Measurements from ENCODE around the gene THSD8. TPM values are rescaled to one million over a fixed set of nuclear protein-coding genes. Genes with fewer than 3 reads are reported as not detected.
A peak's percentile ranks its signal among the peaks of the same experiment; 100 is the strongest.

The THSD8 gene
- total RNA-seq, 1 experiment from 2014 or later: 14.5 TPM

DNA sequence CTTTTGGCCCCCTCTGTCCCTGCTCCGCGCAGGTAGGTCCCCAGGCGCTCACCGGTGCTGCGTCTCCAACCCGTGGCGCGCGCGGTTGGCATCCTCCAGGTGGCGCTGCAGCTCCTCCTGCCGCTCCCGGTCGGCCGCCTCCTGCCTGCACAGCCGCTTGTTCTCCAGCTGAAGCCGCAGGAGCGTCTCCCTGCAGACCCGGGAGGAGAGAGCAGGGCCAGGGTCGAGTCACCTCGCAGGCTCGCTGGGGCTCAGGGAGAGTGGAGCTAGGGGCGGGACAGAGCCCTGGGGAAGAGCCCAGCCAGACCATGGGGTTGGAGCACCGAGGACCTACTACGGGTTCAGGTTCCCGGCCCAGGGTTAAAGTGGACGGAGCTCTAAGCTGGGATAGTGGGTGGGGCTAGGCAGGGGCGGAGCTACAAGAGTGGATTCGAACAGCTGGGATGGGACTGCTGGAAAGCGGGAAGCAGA is 35.8 kb upstream of the THSD8 start:
- H3K4me3 Mint-ChIP-seq (ENCODE audit: unreplicated experiment): peak overlapping the region; percentile 69
- intact Hi-C loops (cut with micrococcal nuclease): loop anchor here (1.0 kb wide), 1 partner anchor 30 kb away; no protein-coding TSS in a partner anchor
- no peaks in the 10 kb centered on the region for H3K27me3 Mint-ChIP-seq (ENCODE audit: insufficient read depth, unreplicated experiment)
- peak; percentile 77 for DNase-seq (ENCODE audit: unreplicated experiment)
- no peaks in the 10 kb centered on the region for H3K9me3 Mint-ChIP-seq (ENCODE audit: unreplicated experiment)
- ChIA-PET CTCF (interaction anchor here (0.6 to 13.2 kb wide), 15 partner anchors 9 to 1390 kb away, joined by 3 to 307 read pairs (median 4); partner anchors contain the start of genes HOOK2, JUNB, PRDX2 and THSD8), POLR2A (interaction anchor here (0.6 to 2.9 kb wide), 16 partner anchors 8 to 164 kb away, joined by 3 to 17 read pairs (median 4); partner anchors contain the start of genes GCDH, GET3, JUNB and PRDX2)
- H3K4me1 Mint-ChIP-seq (ENCODE audit: insufficient read depth, unreplicated experiment): peaks cover 5% of the 10 kb centered on the region
- TF ChIP-seq, protein P1, sequence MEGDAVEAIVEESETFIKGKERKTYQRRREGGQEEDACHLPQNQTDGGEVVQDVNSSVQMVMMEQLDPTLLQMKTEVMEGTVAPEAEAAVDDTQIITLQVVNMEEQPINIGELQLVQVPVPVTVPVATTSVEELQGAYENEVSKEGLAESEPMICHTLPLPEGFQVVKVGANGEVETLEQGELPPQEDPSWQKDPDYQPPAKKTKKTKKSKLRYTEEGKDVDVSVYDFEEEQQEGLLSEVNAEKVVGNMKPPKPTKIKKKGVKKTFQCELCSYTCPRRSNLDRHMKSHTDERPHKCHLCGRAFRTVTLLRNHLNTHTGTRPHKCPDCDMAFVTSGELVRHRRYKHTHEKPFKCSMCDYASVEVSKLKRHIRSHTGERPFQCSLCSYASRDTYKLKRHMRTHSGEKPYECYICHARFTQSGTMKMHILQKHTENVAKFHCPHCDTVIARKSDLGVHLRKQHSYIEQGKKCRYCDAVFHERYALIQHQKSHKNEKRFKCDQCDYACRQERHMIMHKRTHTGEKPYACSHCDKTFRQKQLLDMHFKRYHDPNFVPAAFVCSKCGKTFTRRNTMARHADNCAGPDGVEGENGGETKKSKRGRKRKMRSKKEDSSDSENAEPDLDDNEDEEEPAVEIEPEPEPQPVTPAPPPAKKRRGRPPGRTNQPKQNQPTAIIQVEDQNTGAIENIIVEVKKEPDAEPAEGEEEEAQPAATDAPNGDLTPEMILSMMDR (IDR thresholded peaks at IDR 0.05; ENCODE audit: unreplicated experiment): peak; percentile 67
- H3K27ac Mint-ChIP-seq (ENCODE audit: low read depth, unreplicated experiment): no peak overlapping the region
- peaks cover 20% of the 10 kb centered on the region for H3K36me3 Mint-ChIP-seq (ENCODE audit: insufficient read depth, unreplicated experiment)
- BruUV-seq (replicated peaks): no TSS peak

DNA sequence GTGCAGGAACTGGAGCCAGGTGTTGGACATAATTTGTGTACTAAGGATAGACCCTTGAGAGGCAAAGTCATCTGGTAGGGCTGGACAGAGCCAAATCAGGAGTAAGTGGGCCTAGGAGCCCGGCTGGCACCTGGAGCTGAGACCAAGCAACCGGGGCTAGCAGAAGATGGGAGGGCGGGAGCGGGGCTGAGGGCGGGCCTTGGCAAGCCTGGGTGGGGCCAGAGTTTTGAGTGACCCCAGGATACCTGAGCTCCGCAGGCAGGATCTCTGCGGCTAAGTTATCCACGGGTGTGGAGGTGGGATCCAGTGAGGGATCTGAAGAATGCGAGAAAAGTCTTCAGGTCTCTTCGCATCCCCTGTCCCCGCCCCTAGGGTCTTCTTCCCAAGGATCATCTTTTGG is 34.7 kb upstream of the THSD8 start:
- H3K4me3 Mint-ChIP-seq (ENCODE audit: unreplicated experiment): no peak overlapping the region
- peaks cover 20% of the 10 kb centered on the region for H3K36me3 Mint-ChIP-seq (ENCODE audit: insufficient read depth, unreplicated experiment)
- DNase-seq (ENCODE audit: unreplicated experiment): no peak
- TF ChIP-seq, protein P1 (IDR thresholded peaks at IDR 0.05; ENCODE audit: unreplicated experiment): no peak
- no TSS peak for BruUV-seq (replicated peaks)
- H3K4me1 Mint-ChIP-seq (ENCODE audit: insufficient read depth, unreplicated experiment): peaks cover 5% of the 10 kb centered on the region
- H3K27ac Mint-ChIP-seq (ENCODE audit: low read depth, unreplicated experiment): no peak overlapping the region
- ChIA-PET POLR2A (interaction anchor here (0.5 to 2.9 kb wide), 5 partner anchors 18 to 34 kb away, joined by 3 to 17 read pairs (median 3); partner anchors contain the start of gene JUNB), CTCF (interaction anchor here (0.6 to 13.2 kb wide), 7 partner anchors 8 to 81 kb away, joined by 3 to 307 read pairs (median 10); partner anchors contain the start of genes HOOK2, JUNB, PRDX2 and THSD8)
- no peaks in the 10 kb centered on the region for H3K27me3 Mint-ChIP-seq (ENCODE audit: insufficient read depth, unreplicated experiment)
- no peaks in the 10 kb centered on the region for H3K9me3 Mint-ChIP-seq (ENCODE audit: unreplicated experiment)
- intact Hi-C loops (cut with micrococcal nuclease): no loop called here

DNA sequence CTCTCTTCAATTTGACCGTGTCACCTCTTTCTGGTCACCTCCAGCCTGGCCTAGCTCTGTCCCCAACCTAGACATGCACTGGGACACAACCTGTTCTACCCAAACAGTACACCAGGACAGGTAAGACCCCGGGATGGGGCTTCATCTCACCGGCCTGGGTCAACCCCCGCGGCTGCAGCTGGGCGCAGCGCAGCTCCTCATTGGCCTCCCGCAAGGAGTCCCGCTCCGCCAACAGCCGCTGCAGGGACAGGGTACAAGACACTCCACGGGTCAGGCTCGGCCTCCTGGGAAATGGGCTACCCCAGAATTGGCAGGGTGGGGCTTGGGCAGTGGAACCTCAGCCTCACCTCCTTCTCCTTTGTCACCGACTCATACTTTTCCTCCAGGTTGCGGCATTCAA is 34.2 kb upstream of the THSD8 start:
- H3K4me3 Mint-ChIP-seq (ENCODE audit: unreplicated experiment): no peak overlapping the region
- no peaks in the 10 kb centered on the region for H3K9me3 Mint-ChIP-seq (ENCODE audit: unreplicated experiment)
- no peak overlapping the region for H3K27ac Mint-ChIP-seq (ENCODE audit: low read depth, unreplicated experiment)
- BruUV-seq (replicated peaks): no TSS peak
- no peak for DNase-seq (ENCODE audit: unreplicated experiment)
- intact Hi-C loops (cut with micrococcal nuclease): no loop called here
- ChIA-PET POLR2A (interaction anchor here (0.5 to 2.9 kb wide), 3 partner anchors 18 to 28 kb away, joined by 3 to 17 read pairs (median 4); partner anchors contain the start of gene JUNB), CTCF (interaction anchor here (1.8 to 13.2 kb wide), 4 partner anchors 10 to 81 kb away, joined by 8 to 307 read pairs (median 48); partner anchors contain the start of genes JUNB, PRDX2 and THSD8)
- TF ChIP-seq, protein P1 (IDR thresholded peaks at IDR 0.05; ENCODE audit: unreplicated experiment): no peak
- H3K27me3 Mint-ChIP-seq (ENCODE audit: insufficient read depth, unreplicated experiment): no peaks in the 10 kb centered on the region
- H3K36me3 Mint-ChIP-seq (ENCODE audit: insufficient read depth, unreplicated experiment): peaks cover 20% of the 10 kb centered on the region
- peaks cover 5% of the 10 kb centered on the region for H3K4me1 Mint-ChIP-seq (ENCODE audit: insufficient read depth, unreplicated experiment)

DNA sequence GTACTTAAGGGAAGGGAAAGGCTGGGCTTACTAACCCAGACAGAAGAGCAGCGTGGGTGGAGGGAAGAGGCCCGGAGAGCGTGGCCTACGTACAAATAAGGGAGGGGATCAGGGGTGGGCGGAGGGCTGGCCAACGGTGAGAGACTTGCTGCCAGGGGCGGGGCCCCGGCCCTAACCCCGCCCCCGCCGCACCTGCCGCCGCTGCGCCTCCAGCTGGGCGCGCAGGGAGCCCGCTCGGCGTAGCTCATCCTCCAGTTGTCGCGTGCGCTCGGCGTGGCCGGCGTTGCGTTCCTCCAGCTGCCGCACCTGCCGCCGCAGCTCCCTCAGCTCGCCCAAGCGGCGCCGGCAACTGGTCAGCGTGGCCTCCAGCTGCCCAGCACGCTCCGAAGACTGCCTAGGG is 32.2 kb upstream of the THSD8 start:
- Mint-ChIP-seq H3K9me3 (ENCODE audit: unreplicated experiment) (no peaks in the 10 kb centered on the region), H3K4me3 (ENCODE audit: unreplicated experiment) (no peak overlapping the region), H3K4me1 (ENCODE audit: insufficient read depth, unreplicated experiment) (peaks cover 12% of the 10 kb centered on the region), H3K27me3 (ENCODE audit: insufficient read depth, unreplicated experiment) (no peaks in the 10 kb centered on the region), H3K27ac (ENCODE audit: low read depth, unreplicated experiment) (no peak overlapping the region), H3K36me3 (ENCODE audit: insufficient read depth, unreplicated experiment) (peaks cover 21% of the 10 kb centered on the region)
- no TSS peak for BruUV-seq (replicated peaks)
- ChIA-PET POLR2A (interaction anchor here (0.7 kb wide), 1 partner anchor 17 kb away, joined by 3 read pairs; no protein-coding TSS in a partner anchor), CTCF (interaction anchor here (0.6 to 0.8 kb wide), 2 partner anchors 12 to 14 kb away, joined by 3 to 6 read pairs; no protein-coding TSS in a partner anchor)
- intact Hi-C loops (cut with micrococcal nuclease): no loop called here
- TF ChIP-seq, protein P1 (IDR thresholded peaks at IDR 0.05; ENCODE audit: unreplicated experiment): no peak
- no peak for DNase-seq (ENCODE audit: unreplicated experiment)
